Measurements from ENCODE around the gene SYMPK. TPM values are rescaled to one million over a fixed set of nuclear protein-coding genes. Genes with fewer than 3 reads are reported as not detected.

Gene SYMPK
- total RNA-seq, 2 experiments from 2014 or later: 117 to 124 TPM

GRCh38 chr19:45889210-45889885, 26.4 kb upstream of the SYMPK start:
- ChIA-PET POLR2A (no interaction called here), CTCF (interaction anchor here (0.8 kb wide), 1 partner anchor 90 kb away, joined by 3 read pairs; no protein-coding TSS in a partner anchor)

GRCh38 chr19:45887200-45887710, 24.3 kb upstream of the SYMPK start:
- POLR2A ChIA-PET: interaction anchor here (2.2 kb wide), 1 partner anchor 15 kb away, joined by 19 read pairs; the partner anchor contains the start of gene MYPOP
- CTCF ChIA-PET: interaction anchor here (0.9 kb wide), 1 partner anchor 20 kb away, joined by 3 read pairs; no protein-coding TSS in a partner anchor

- ChIA-PET POLR2A (interaction anchor here (0.5 to 2.4 kb wide), 5 partner anchors 10 to 194 kb away, joined by 4 to 19 read pairs (median 6); partner anchors contain the start of genes DMPK, FOXA3, MYPOP and QPCTL), CTCF (interaction anchor here (0.6 to 2.4 kb wide), 6 partner anchors 14 to 245 kb away, joined by 3 to 27 read pairs (median 4); partner anchors contain the start of genes FOXA3 and SYMPK)
Observed at GRCh38 chr19:45886427-45887199, 23.7 kb upstream of the SYMPK start.

- ChIA-PET CTCF (interaction anchor here (0.6 to 2.4 kb wide), 9 partner anchors 9 to 245 kb away, joined by 3 to 27 read pairs (median 4); partner anchors contain the start of genes FOXA3, MYPOP and SYMPK), POLR2A (interaction anchor here (0.5 to 2.4 kb wide), 5 partner anchors 9 to 194 kb away, joined by 4 to 19 read pairs (median 6); partner anchors contain the start of genes DMPK, FOXA3, MYPOP and QPCTL)
Observed at GRCh38 chr19:45885556-45886426, 22.8 kb upstream of the SYMPK start, which contains the start of gene IRF2BP1. Gene IRF2BP1 (minus strand): TSS chr19:45886141. CDS start chr19:45885774, 367 bp downstream.

GRCh38 chr19:45884682-45885555, 22.0 kb upstream of the SYMPK start:
- CTCF ChIA-PET: interaction anchor here (0.5 to 2.4 kb wide), 8 partner anchors 8 to 209 kb away, joined by 3 to 27 read pairs (median 4); partner anchors contain the start of genes FOXA3, MYPOP and SYMPK
- POLR2A ChIA-PET: interaction anchor here (2.2 to 2.4 kb wide), 2 partner anchors 18 to 21 kb away, joined by 19 read pairs; partner anchors contain the start of genes FOXA3, MYPOP and SYMPK

GRCh38 chr19:45883881-45884681, 21.1 kb upstream of the SYMPK start:
- CTCF ChIA-PET: interaction anchor here (0.6 to 5.2 kb wide), 12 partner anchors 11 to 208 kb away, joined by 3 to 65 read pairs (median 4); partner anchors contain the start of genes FOXA3 and SYMPK
- POLR2A ChIA-PET: no interaction called here

GRCh38 chr19:45883586-45883880, 20.6 kb upstream of the SYMPK start:
- ChIA-PET POLR2A (no interaction called here), CTCF (interaction anchor here (0.6 to 5.2 kb wide), 11 partner anchors 11 to 184 kb away, joined by 3 to 65 read pairs (median 4); partner anchors contain the start of genes FOXA3 and SYMPK)

GRCh38 chr19:45882652-45883585, 20.0 kb upstream of the SYMPK start:
- CTCF ChIA-PET: interaction anchor here (0.5 to 5.2 kb wide), 13 partner anchors 10 to 512 kb away, joined by 3 to 65 read pairs (median 3); partner anchors contain the start of genes FOXA3, QPCTL and SYMPK
- POLR2A ChIA-PET: interaction anchor here (0.6 to 0.9 kb wide), 2 partner anchors 18 to 114 kb away, joined by 3 to 17 read pairs; partner anchors contain the start of gene SIX5

- POLR2A ChIA-PET: interaction anchor here (0.6 to 0.9 kb wide), 2 partner anchors 17 to 113 kb away, joined by 3 to 17 read pairs; partner anchors contain the start of gene SIX5
- CTCF ChIA-PET: interaction anchor here (0.6 to 5.2 kb wide), 6 partner anchors 17 to 192 kb away, joined by 3 to 65 read pairs (median 4); partner anchors contain the start of genes FOXA3, QPCTL and SYMPK
Observed at GRCh38 chr19:45881909-45882528, 19.1 kb upstream of the SYMPK start.

GRCh38 chr19:45881082-45881908, 18.3 kb upstream of the SYMPK start:
- ChIA-PET POLR2A (interaction anchor here (0.7 kb wide), 1 partner anchor 44 kb away, joined by 11 read pairs; no protein-coding TSS in a partner anchor), CTCF (interaction anchor here (0.6 to 5.2 kb wide), 4 partner anchors 16 to 191 kb away, joined by 3 to 65 read pairs (median 12); partner anchors contain the start of genes FOXA3 and SYMPK)

- ChIA-PET CTCF (interaction anchor here (0.6 to 5.2 kb wide), 3 partner anchors 12 to 446 kb away, joined by 4 to 65 read pairs (median 4); partner anchors contain the start of genes FOXA3 and SYMPK), POLR2A (no interaction called here)
Observed at GRCh38 chr19:45879971-45880370, 17.0 kb upstream of the SYMPK start.

- POLR2A ChIA-PET: no interaction called here
- CTCF ChIA-PET: interaction anchor here (5.2 kb wide), 1 partner anchor 14 kb away, joined by 65 read pairs; the partner anchor contains the start of genes FOXA3 and SYMPK
Observed at GRCh38 chr19:45879055-45879454, 16.1 kb upstream of the SYMPK start.

GRCh38 chr19:45878043-45878794, 15.3 kb upstream of the SYMPK start:
- CTCF ChIA-PET: no interaction called here
- POLR2A ChIA-PET: no interaction called here
